HG02759 (cell line): ENCODE data around the gene ZNF700.
"Not testable (repeated sequence)": the region's sequence is repeated elsewhere in the genome, so short reads cannot be mapped to it uniquely, and the experiment has no call there.

ENCODE experiments used
- ATAC-seq: cut with Tn5 transposase; IDR thresholded peaks from one replicate; pipeline ENCODE4 v1.9.1; 2021; ENCODE audit warnings: mild to moderate bottlenecking, moderate library complexity; ENCODE audit not compliant: unreplicated experiment

ZNF700 gene

GRCh38 chr19:11986754-11987153 lies 61.8 kb downstream of the ZNF700 start:
- no peak for ATAC-seq

- peak; percentile 89 for ATAC-seq
Measured at GRCh38 chr19:11987405-11988281, 62.7 kb downstream of the ZNF700 start.

GRCh38 chr19:11989112-11989456 lies 64.2 kb downstream of the ZNF700 start:
- no peak for ATAC-seq

- ATAC-seq, result not testable (repeated sequence)
Measured at GRCh38 chr19:11991921-11992320, 67.0 kb downstream of the ZNF700 start.

- no peak for ATAC-seq
Measured at GRCh38 chr19:11995174-11995573, 70.3 kb downstream of the ZNF700 start.
